D721Med (cell line): Measurements from ENCODE around the gene ETFA.

Source experiments
- DNase-seq: peaks from one replicate; pipeline ENCODE4 v3.0.0; 2011; ENCODE audit warnings: low spot score; ENCODE audit not compliant: insufficient read length
- FAIRE-seq: peaks from 2 replicates; lab custom pipeline; 2011; peaks lifted over from hg19 to GRCh38; lab: Jason Lieb, UNC
- CTCF ChIP-seq: IDR thresholded peaks from 2 replicates; pipeline ENCODE4 v1.5.1; 2012; ENCODE audit warnings: mild to moderate bottlenecking, control low read depth; ENCODE audit not compliant: insufficient read depth; ENCODE audit errors: missing control alignments

Gene ETFA

GRCh38 chr15:76197703-76198455 is 113.4 kb downstream of the ETFA start:
- DNase-seq (no peak), FAIRE-seq (no peak)
- TF ChIP-seq CTCF: no peak

- FAIRE-seq: no peak
- DNase-seq: peak; percentile 61
- TF ChIP-seq CTCF: no peak
These were observed 114.7 kb downstream of the ETFA start for GRCh38 chr15:76196269-76197231.

- DNase-seq: no peak
- no peak for FAIRE-seq
- TF ChIP-seq CTCF: no peak
These were observed 115.6 kb downstream of the ETFA start for GRCh38 chr15:76195506-76196268.

GRCh38 chr15:76193934-76194333 is 117.3 kb downstream of the ETFA start:
- DNase-seq (no peak), FAIRE-seq (no peak)
- no peak for TF ChIP-seq CTCF

GRCh38 chr15:76192715-76193114 is 118.6 kb downstream of the ETFA start:
- TF ChIP-seq CTCF: no peak
- no peak for FAIRE-seq
- DNase-seq: no peak

GRCh38 chr15:76191539-76192244 is 119.6 kb downstream of the ETFA start:
- no peak for TF ChIP-seq CTCF
- DNase-seq (no peak), FAIRE-seq (no peak)
